ENCODE measurements around the gene SDF4. TPM values are rescaled to one million over a fixed set of nuclear protein-coding genes. Genes with fewer than 3 reads are reported as not detected.

The SDF4 gene
- total and polyA plus RNA-seq, 2 of the 13 experiments (the other 11 are each of a cell fraction or from before 2014, with no cell fraction given), result 80.8 to 107 TPM

DNA sequence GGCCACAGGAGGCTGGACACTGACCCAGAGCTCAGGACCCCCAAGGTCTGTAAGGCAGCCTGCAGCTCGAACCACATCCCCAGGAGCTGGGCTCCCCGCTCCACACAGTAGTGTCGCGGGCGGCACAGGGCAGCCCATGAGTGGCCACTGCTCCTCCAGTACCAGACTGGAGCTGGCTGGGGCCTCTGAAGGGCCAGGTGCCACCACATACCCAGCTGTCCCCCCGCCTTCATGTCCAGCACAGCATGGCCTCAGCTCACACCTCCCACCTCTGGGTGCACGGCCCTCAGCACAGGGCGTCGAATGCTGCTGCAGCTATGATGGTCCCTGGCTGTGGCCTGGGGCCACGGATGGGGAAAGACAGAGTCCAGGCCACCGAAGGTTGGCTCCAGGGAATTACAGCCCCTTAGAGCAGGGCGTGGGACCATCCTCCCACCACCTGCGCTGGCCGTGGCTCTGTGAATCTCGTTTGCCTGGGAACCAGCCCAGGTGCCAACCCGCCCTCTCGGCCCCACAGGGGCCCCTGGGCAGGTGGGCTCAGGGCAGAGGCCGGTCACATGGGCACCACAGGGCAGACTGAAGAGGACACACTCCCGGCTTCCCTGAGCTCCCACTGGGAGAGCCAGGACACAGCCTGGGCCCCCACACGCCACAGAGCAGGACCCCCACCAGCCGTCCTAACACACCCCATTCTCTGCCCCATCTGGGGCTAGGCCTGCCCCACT lies 15.8 kb downstream of the SDF4 start:
- in situ Hi-C loops (cut with HindIII; ENCODE audit: extremely low pct_ligation_motif_present, low pct_unique_long_range_greater_than_20kb), result no loop called here
- Histone ChIP-seq H3K27ac (ENCODE audit: extremely low read length, insufficient read depth, low read length) (no peak overlapping the region), H3K4me1 (ENCODE audit: insufficient read depth, low read length) (no peaks in the 10 kb centered on the region), H3K4me2 (ENCODE audit: low read depth, low read length) (no peak overlapping the region), H3K4me3 (replicated peaks in 1 of 3; ENCODE audit: insufficient read depth in 1 of 3, low read depth in 2 of 3, low read length in 3 of 3) (no peak overlapping the region), H3K27me3 (ENCODE audit: control insufficient read depth in 1 of 2, insufficient read depth in 2 of 2, low read length in 2 of 2) (peaks cover 2 to 21% of the 10 kb centered on the region in 2 experiments; a peak in 2 of 5 replicates), H3K79me2 (ENCODE audit: insufficient read depth, low read length) (no peaks in the 10 kb centered on the region), H3K9ac (ENCODE audit: insufficient read depth, low read depth, low read length) (no peak overlapping the region), H2AFZ (ENCODE audit: low read length) (no peak overlapping the region), H3K9me3 (ENCODE audit: low read length) (no peaks in the 10 kb centered on the region), H3K36me3 (replicated peaks in 1 of 2; ENCODE audit: control insufficient read depth in 1 of 2, insufficient read depth in 2 of 2, low read length in 2 of 2) (peaks cover 12 to 30% of the 10 kb centered on the region in 2 experiments; a peak in 4 of 5 replicates), H4K20me1 (ENCODE audit: insufficient read depth, low read length) (no peaks in the 10 kb centered on the region)
- POLR2A ChIA-PET, result interaction anchor here (1.1 kb wide), 1 partner anchor 15 kb away, joined by 3 read pairs; the partner anchor contains the start of gene SDF4
- TF ChIP-seq ADNP (CRISPR knock-in tag; IDR thresholded peaks at IDR 0.05) (no peak), ZSCAN12 (CRISPR knock-in tag; IDR thresholded peaks at IDR 0.05) (no peak), ZNF724P (CRISPR knock-in tag; IDR thresholded peaks at IDR 0.05; ENCODE audit: borderline replicate concordance) (no peak), ELF4 (CRISPR knock-in tag; IDR thresholded peaks at IDR 0.05; ENCODE audit: borderline replicate concordance) (no peak), SUZ12 (IDR thresholded peaks at IDR 0.05; ENCODE audit: low read depth, low read length) (no peak), ZFX (CRISPR knock-in tag; IDR thresholded peaks at IDR 0.05; ENCODE audit: low read depth) (no peak), RBFOX2 (IDR thresholded peaks at IDR 0.05; ENCODE audit: low read depth, low read length) (peak; percentile 51; the same call in 1 of the 2 replicates), HNRNPL (IDR thresholded peaks at IDR 0.05; ENCODE audit: low read depth, low read length) (0 out of 2 replicates have a peak, but pooled peaks have one; percentile 28), ZNF343 (CRISPR knock-in tag; IDR thresholded peaks at IDR 0.05) (no peak), AGO2 (optimal IDR thresholded peaks at IDR 0.05; ENCODE audit: low read depth, low read length) (peak; percentile 94), ZNF496 (CRISPR knock-in tag; IDR thresholded peaks at IDR 0.05; ENCODE audit: insufficient replicate concordance) (no peak), AKAP8 (CRISPR knock-in tag; IDR thresholded peaks at IDR 0.05) (peak; percentile 34; the same call in 1 of the 2 replicates), CBX5 (CRISPR knock-in tag; IDR thresholded peaks at IDR 0.05; ENCODE audit: borderline replicate concordance) (no peak), RBM22 (optimal IDR thresholded peaks at IDR 0.05; ENCODE audit: low read length) (peak; percentile 14), STAG1 (CRISPR knock-in tag; IDR thresholded peaks at IDR 0.05) (no peak), POLR2A (IDR thresholded peaks at IDR 0.05; ENCODE audit: insufficient read depth in 1 of 2, low read depth in 2 of 2, low read length in 2 of 2) (peak in 1 of 2 experiments; percentile 9; a peak in 1 of 4 replicates)
- TF ChIP-seq, protein P1, sequence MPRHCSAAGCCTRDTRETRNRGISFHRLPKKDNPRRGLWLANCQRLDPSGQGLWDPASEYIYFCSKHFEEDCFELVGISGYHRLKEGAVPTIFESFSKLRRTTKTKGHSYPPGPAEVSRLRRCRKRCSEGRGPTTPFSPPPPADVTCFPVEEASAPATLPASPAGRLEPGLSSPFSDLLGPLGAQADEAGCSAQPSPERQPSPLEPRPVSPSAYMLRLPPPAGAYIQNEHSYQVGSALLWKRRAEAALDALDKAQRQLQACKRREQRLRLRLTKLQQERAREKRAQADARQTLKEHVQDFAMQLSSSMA (CRISPR knock-in tag; IDR thresholded peaks at IDR 0.05), result no peak
- TF ChIP-seq, protein P2, sequence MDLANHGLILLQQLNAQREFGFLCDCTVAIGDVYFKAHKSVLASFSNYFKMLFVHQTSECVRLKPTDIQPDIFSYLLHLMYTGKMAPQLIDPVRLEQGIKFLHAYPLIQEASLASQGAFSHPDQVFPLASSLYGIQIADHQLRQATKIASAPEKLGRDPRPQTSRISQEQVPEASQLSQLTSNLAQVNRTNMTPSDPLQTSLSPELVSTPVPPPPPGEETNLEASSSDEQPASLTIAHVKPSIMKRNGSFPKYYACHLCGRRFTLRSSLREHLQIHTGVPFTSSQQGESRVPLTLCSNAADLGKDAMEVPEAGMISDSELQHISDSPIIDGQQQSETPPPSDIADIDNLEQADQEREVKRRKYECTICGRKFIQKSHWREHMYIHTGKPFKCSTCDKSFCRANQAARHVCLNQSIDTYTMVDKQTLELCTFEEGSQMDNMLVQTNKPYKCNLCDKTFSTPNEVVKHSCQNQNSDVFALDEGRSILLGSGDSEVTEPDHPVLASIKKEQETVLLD (CRISPR knock-in tag; IDR thresholded peaks at IDR 0.05; ENCODE audit: low read depth), result no peak
- TF ChIP-seq, protein P3, sequence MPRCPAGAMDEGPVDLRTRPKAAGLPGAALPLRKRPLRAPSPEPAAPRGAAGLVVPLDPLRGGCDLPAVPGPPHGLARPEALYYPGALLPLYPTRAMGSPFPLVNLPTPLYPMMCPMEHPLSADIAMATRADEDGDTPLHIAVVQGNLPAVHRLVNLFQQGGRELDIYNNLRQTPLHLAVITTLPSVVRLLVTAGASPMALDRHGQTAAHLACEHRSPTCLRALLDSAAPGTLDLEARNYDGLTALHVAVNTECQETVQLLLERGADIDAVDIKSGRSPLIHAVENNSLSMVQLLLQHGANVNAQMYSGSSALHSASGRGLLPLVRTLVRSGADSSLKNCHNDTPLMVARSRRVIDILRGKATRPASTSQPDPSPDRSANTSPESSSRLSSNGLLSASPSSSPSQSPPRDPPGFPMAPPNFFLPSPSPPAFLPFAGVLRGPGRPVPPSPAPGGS (CRISPR knock-in tag; IDR thresholded peaks at IDR 0.05), result no peak
- ATAC-seq (no peak), FAIRE-seq (no peak), DNase-seq (ENCODE audit: low spot score) (no peak)
- 94% methylated on average over 5 of the region's 21 CpGs for WGBS (ENCODE audit: low lambda C conversion rate)
- intact Hi-C loops (cut with micrococcal nuclease; ENCODE audit: unreplicated experiment), result no loop called here
- CTCF ChIA-PET (ENCODE audit: low intra/inter-chr PET ratio, low total read pairs), result no interaction called here
- no TSS peak for BruUV-seq (replicated peaks)
